HT-29 (cell line): ENCODE data around the gene ZNF384. TPM values are rescaled to one million over a fixed set of nuclear protein-coding genes. Genes with fewer than 3 reads are reported as not detected.

Experiments
- DNase-seq: peaks from one replicate; pipeline ENCODE4 v3.0.0-alpha.2; 2015; ENCODE audit warnings: low spot score
- total RNA-seq: library from RNA; depleted of rRNA; stranded (reverse); fragments of >200 nt; shearing (Covaris generic); gene quantifications from 2 replicates; pipeline ENCODE4 v1.2.3, GENCODE V29; 2014

ZNF384 gene
- total RNA-seq, 1 experiment from 2014 or later, result 42.5 TPM

DNA sequence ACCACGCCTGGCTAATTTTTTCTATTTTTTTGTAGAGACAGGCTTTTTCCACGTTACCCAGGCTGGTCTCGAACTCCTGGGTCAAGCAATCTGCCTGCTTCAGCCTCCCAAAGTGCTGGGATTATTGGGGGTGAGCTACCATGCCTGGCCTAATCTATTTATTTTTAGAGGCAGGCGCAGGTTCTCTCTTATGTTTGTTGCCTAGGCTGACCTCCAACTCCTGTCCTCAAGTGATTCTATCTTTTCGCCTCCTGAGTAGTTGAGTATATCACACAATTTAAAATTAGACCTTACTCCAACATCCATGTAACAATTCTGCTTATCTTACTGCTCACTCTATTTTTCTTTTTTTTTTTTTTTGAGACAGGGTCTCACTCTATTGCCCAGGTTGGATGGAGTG lies 35.2 kb downstream of the ZNF384 start:
- DNase-seq, result no peak

DNA sequence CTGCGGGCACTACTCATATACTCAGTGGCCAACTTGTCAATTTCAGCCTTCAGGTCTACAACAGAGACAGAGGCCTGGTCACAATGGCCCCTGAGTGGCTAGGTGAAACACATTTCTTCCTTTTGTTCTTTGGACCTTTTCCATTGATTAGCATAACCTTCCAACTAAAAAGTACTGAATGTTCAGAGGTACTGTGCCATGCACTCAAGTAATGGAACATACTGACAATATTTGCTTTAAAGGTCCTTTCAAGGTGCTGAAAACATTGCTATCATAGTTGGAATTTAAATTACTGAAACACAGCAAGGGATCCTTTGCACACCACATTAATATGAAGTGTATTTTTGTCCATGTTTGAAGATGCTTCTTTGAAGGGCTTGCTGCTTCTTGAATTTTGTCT lies 35.8 kb downstream of the ZNF384 start:
- DNase-seq, result no peak

DNA sequence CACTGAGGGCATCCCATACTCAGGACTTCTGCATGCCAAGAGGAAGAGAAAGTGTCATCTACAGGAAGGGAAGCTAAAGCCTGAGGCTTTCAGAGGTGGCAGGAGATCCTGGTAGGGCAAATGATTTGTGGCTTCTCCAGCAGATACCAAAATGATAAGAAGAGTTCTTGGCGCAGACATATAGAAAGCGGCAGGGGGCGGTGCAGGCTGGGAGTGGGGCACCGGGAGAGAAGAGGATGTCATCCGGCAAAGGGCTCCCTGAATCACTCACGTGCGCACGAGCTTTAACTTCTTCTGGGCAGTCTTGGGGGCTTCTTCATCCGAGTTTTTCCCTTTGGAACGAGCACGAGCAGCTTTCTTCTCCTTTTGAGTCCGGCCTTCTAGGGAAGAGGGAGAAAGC lies 36.8 kb downstream of the ZNF384 start:
- DNase-seq, result no peak

DNA sequence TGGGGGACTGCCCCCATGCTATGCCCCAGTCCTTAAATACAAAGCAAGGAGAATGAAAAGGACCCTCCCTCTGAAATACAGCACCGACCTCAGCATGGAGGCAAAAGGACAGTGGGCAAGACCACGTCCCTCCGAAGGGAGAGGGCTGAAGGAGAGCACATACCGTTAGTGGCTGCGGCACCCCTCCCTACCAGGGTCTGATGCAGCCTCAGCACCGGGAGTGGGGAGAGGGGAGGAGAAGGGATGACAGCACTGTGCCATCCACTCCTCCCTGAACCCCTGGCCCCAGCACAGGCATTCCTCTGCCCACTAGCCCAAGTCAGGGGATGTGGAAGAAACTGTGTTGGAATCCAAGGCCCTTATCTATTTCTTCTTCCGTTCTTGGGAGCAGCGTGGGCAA lies 38.3 kb downstream of the ZNF384 start:
- no peak for DNase-seq

DNA sequence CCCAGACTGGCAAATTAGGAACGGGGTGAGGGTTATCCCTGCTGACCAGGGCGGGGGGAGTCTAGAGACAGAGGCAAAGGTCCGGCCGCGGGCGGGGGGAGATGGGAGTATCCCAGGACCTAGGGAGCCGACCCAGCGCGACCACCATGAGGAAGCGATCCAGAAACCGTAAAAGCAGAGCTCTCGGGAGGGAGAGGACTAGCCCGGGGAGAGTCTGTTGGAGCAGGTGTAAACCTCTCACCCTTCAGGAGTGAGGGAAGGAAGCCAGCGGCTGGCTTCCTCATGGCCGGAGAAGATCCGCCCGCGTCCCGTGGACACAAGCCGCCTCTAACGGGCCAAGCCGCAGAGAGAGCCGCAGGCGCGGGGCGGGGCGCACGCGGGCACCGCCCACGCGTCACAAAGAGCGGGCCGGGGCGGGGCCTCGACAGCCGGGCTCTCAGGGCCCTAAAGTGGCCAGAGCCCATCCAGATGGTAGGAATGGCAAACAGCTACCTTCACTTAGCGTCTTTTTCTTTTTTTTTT lies 42.0 kb downstream of the ZNF384 start, which contains the start of gene ACRBP:
ACRBP (minus strand) TSS at position 350 of the 522 bp plus-strand sequence; CDS start at position 284, 66 bp downstream.
- peak; percentile 58 for DNase-seq

DNA sequence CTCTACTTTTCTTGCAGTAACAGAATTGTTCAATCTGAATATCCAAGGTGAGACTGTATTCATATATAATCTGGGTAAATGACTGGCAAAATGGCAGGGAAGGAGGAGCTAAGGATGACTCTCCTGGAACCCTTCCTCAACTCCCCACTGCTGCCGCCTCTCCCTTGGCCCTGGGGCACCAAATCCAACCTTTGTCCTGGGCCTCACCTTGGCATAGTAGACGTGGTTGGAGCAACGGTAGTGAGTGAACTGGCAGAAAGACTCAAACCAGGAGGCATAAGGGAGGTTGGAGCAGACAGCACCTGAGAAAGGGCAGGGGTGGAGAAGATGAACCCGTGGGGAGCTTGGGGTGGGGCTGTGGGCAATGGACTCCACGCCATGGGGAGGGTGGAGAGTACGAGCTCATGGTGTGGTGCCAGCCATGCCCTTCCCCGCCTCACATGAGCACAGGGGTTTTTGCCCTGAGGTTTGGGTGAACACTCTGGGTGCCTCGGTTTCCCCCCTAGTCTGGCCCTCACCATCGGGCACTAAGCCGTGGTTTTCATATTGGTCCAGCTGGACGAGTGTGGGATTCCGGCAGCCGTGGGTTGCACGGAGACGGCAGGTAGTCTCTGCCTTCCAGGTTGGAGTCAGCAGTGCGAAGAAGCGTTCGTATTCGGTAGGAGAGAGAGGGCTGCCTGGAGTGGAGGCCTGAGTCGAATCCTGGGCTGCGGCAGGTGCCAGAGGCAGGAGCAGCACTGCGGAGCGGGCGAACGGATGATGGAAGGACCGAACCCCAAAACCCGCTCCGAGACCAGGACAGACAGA lies 42.7 kb downstream of the ZNF384 start:
- DNase-seq, result no peak

DNA sequence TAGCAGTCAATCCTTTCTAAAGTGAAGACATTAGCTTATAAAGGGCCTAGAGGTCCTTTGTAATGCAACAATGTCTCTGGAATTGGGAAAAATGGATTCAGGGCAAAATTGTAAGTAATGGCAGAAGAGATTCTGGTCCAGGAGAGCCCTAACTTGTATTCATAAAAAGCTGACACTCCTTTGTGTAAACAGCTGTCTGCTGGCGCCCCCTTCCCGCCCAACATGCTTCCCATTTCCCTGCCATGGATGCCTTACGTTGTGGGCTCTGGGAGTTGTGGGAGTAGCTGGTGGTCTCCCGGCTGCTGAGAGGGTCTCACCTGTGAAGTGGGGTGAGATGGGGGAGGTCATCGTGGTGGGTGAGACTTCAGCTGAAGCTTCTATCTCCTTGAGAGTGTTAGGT lies 44.3 kb downstream of the ZNF384 start:
- no peak for DNase-seq

DNA sequence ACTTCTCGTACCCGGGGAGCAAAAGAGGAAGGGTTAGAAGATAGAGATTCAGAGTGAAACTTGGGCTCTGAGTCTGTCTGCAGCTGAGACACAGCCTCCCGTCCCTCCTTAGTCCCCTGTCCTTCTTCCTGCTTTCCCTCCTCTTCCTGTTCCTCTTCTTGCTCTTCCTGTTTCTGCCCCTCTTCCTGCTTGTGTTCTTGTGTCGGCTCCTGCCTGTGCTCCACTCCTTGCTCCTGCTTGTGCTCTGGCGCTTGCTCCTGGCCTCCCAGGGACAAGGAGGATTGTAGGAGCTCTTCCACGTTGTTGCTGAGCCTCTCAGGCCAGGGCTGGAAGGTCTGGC lies 44.9 kb downstream of the ZNF384 start:
- DNase-seq, result no peak

DNA sequence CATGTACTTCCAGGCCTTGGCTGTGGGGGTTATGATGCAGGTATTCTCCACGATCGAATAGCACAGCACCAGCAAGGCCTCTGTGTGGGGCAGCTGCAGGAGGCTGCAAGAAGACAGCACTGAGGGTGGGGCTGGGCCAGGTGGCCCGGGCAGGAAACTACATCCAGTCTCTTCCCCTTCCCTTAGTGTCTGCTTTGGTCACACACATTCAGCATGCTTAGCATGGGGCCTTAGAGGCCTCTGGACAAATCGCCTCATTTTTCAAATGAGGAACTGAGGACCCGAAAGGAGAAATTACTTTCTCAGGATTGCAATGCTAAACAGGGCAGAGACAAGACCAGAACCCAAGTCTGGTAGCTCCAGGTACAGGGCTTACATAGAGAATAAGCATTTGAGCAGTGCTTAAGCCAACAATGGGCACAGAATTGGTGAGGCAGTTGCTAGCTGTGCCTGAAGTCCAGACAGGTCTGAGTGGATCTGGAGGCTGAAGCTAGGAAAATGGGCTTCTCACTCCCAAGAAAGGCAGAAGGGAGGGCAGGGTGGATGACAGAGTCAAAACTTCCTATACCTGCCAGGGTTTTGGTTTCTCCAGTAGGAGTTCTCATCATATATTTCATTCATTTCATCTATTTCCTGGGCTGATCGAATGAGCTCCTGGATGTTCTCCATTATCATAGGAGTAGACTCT lies 45.5 kb downstream of the ZNF384 start:
- no peak for DNase-seq

DNA sequence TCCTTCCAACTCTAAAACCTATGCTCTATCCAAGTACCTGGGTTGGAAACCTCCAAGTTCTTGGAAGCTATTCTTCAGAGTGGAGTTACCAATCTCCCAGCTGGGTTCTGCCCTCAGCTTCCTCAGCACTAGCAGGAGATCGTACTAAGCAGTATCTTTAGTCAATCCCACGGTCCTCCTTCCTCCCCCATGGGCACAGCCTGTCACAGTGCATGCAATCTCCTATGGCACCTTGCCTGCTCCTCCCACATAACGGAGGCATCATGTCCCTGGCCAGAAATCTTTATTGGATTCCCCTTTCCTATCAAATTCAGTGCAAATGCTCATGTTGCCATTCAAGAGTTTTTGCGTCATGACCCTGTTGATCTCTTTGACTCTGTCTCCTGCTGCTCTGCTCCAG lies 48.0 kb downstream of the ZNF384 start:
- DNase-seq, result no peak

DNA sequence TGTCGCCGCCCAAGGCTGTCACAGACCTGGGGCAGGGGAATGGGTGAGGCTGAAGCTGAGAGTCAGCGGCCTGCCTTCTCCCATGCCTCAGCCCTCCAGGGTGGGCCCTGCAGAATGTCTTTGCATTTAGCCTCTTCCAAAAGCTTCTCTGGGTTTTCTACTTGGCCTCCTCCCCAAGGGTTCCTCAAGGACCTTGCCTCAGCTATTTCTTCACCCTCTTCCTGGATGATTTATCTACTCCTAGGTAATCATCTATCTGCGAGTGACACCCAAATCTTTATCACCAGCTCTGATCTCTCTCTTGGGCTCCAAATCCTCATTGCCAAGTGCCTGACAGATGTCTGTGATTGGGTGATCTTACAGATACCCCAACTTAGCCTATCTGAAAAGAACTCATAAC lies 48.7 kb downstream of the ZNF384 start:
- no peak for DNase-seq

DNA sequence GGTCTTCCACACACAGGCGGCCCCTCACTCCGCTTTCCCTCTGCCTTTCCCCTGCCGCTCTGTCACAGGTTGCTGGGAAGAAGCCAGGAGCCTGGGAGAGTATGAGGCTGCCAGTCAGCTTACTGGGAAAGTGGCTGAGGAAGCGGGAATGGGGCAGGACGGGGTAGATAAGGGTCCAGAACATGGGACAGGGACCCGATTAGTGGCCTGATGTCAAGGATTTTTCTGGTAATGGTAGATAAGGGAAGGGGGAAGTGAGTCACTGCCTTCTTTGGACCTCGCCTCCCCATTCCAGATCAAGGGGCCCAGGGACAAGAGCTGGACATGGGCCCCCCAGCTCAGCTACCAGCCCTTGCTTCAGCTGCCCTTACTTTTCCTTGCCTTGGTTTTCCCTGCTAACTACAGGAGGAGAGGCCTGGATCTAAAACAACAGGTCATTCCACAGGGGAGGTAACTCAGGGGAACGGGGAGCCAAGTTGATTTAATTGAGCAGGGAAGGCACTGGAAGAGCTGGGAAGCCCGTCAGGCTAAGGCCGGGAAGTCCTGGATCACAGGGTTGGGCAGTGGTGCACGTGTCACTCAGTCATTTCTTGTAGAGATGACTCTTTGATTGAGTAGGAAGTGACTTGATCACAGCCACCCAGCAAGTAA lies 49.9 kb downstream of the ZNF384 start:
- no peak for DNase-seq

DNA sequence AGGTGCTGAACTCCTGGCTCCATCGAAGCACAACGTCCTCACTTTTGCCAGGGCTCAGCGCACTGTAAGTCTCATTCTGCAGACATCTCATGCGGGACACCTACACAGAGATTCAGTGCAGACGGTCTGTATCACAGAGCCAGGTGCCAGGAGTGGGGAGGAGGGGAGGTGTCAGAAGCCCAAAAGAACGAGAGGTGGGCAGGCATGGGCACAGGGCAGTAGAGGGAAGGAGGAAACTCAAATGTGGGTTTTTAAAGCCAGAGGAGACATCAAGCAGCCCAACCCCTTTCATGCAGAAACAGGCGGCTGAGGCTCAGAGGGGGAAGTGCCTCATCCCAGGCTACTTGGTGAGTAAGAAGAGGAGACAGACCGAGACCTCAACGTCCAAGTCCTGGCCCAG lies 50.9 kb downstream of the ZNF384 start:
- DNase-seq, result no peak

DNA sequence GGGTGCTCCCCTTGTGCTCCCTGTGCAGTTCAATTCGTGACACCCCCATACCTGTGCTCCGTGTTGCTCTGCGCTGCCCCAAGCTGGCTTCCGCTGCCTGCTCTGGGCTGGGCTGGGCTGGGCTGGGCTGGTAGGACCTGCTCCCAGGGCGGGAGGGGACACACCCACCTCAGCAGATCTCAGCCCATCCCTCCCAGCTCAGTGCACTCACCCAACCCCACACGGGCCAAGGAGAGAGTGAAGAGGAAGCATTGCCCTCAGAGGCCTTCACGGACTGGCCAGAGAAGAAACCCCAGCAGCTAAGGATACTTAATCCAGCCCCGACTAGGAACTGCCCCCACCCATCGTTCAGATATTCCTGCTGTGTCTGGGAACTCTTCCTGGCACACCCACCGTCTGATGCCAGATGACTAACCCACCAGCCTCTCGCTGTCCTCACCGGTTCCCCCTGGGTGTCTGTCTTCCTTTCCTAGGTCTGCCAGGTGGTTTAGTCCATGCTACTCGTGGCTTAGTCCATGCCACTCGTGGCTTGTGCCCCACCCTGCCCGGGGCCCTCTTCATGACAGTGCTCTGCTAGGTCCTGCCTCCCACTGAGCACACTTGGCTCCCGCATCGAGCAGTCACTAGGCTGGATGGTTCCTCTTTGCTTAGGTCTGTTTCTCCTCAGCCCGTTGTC lies 53.2 kb downstream of the ZNF384 start, which contains the start of gene LPAR5:
LPAR5 (minus strand) TSS at position 104 of the 676 bp plus-strand sequence. CDS start 14,711 bp downstream, outside the sequence.
- peak; percentile 16 for DNase-seq

DNA sequence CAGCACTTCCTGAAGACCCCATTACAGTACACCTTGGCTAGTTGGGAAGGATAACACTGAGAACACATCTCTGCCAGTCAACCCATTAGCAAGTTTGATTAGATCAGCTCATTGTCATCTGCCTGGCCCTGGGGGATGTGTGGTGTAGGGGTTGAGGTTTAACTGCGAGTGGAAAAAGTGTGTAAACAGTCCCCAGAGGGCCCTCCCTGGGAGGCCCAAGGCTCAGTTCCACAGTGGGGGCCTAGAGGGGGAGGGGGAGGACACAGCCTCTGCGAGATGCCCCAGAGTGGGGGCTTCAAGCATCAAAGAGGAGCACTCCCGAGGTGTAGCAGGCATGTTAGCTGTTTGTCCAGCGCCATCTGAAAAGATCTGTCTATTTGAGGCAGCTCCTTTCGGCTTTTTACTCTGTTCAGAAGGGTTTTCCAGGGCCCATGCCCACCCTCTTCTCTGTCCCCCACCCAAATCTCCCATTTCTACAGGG lies 53.8 kb downstream of the ZNF384 start:
- no peak for DNase-seq

DNA sequence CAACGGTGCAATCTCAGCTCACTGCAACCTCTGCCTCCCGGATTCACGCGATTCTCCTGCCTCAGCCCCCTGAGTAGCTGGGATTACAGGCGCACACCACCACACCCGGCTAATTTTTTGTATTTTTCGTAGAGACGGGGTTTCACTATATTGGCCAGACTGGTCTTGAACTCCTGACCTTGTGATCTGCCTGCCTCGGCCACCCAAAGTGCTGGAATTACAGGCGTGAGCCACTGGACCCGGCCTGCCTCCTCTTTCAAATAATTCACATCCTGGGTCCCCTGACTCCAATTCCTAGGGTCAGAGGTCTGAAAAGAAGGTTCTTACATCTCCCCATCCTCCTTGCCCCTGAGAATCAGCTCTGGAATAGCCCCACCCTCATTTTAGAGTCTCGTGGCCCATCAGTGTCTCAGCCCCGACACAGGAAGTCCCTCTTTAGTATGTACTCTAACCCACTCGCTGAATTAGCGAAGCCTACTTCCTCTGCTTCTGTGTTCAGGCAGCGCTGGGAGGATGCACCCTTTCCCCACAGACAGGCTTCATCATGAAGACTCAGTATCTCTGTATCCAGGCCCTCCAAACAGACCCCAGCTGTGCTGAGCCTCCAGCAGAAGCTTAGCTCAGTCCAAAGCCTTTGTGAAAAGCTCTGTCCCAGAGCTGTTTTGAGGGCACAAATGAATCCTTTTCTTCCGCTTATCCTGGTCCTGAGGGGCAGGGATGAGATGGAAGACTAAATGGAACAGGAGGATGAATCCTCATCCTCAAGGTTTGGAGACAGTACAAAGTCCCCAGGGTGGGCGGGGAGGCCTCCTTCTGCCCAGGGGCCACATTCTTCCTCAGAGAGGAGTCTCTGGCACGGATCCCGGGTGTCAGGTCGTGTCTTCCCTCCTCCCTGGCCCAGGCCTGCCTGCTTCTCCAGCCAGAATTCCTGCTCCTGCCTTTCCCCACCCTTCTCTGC lies 56.9 kb downstream of the ZNF384 start:
- no peak for DNase-seq

DNA sequence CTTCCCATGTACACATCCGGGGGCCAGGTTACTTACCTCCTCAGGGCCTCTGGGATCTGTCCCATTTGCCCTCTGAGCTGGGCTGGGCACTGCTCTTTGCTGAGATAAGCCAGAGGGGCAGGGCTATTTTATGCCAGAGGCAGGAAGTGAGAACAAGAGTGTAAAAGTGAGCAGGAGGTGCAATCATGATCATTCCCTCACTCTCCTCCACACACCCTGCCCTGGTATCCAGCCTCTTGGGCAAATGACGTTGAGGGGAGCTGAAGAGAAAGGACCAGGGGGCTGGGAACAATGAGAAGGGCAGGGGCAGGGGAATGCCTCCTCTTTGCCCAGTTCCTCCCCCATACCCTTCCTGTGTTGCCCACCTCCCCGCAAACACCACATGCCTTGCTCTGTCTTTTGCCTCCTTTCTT lies 57.6 kb downstream of the ZNF384 start:
- no peak for DNase-seq

DNA sequence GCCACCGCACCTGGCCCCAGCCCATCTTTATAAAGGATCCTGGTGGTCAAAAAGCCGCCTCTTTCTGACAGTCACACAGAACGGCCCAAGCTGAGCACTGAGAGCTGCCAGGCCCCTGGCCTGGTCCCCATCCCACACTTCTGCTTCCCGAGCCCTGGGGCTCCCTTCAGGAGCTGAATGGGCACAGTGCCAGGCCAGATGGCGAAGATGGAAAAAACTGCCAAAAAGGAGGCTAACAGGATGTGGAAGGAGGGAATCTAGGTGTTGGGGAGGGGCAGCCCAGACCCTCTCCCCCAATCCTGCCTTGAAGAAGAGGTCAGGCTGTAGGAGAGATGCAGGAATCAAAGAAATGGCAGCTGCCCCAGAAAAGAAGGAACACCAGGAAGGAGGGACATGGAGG lies 58.4 kb downstream of the ZNF384 start:
- DNase-seq, result no peak

DNA sequence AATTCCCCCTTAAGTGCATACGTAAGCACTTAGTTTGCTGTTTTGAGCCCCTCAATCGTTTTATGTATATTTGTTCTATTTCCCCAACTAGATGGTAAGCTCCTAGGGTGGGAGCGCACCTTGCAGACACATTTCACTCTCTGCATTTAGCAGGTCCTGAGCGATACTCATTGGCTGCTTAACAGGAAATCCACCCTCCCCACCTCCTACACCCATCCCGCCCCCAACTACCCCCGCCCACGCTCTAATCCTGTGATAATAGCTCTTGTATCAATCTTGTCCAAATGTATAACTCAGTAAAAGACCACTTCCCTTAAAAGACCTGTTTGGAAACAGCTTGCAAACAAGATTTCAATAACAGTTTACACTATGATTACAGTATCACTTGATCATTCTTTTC lies 61.6 kb downstream of the ZNF384 start:
- no peak for DNase-seq

DNA sequence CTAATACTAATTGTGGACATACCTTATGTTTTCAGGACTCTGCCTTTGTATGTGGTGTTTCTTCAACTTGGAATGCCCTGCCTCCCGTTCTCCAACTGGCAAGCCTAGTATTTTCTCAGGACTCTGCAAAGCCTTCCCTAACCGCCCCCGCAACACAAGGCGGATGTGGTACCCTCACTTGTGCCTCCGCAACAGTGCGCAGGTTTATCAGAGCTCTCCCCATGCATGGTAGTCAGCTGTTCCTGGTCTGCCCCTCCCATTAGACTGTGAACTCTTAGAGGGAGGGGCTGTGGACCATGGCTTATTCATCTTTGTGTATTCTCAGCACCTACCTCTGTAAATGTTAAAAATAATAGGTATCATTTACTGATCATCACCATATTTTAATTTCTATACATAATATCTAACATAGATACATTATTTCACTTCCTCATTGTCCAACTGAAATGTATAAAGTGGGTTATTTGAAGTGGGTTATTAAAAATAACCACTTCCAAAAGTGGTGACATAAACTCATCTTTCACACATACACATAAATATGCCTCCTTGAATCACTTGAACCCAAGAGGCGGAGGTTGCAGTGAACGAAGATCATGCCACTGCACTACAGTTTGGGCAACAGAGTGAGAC lies 62.4 kb downstream of the ZNF384 start:
- no peak for DNase-seq
